Activated T-helper 2 cell treated with anti-CD3 and anti-CD28 coated beads, Interferon-gamma antibody, Interleukin-2, Interleukin-4, amounts not matched to agents 10 μg/mL and 5 μg/mL and 100 μg/mL, durations not matched to agents 14 hours and 24 hours and 36 hours (primary cell): ENCODE results near the gene PLPP4. TPM values are rescaled to one million over a fixed set of nuclear protein-coding genes. Genes with fewer than 3 reads are reported as not detected.

Experiments
- DNase-seq: peaks from one replicate; pipeline ENCODE4 v3.0.0; 2021; ENCODE audit warnings: low spot score
- H3K27ac Mint-ChIP-seq: one replicate; pipeline ENCODE4 v1.8.0; 2021; ENCODE audit warnings: mixed read lengths
- H3K27me3 Mint-ChIP-seq: one replicate; pipeline ENCODE4 v1.8.0; 2021; ENCODE audit warnings: low read depth, mixed read lengths
- H3K36me3 Mint-ChIP-seq: one replicate; pipeline ENCODE4 v1.8.0; 2021; ENCODE audit warnings: low read depth, mixed read lengths
- H3K4me1 Mint-ChIP-seq: one replicate; pipeline ENCODE4 v1.8.0; 2021; ENCODE audit warnings: low read depth, mixed read lengths
- H3K4me3 Mint-ChIP-seq: one replicate; pipeline ENCODE4 v1.8.0; 2021; ENCODE audit warnings: low read depth, mild to moderate bottlenecking, moderate library complexity, mixed read lengths
- H3K9me3 Mint-ChIP-seq: one replicate; pipeline ENCODE4 v1.8.0; 2021; ENCODE audit warnings: mixed read lengths
- intact Hi-C: fragments of 100-400 bp; cut with micrococcal nuclease; formaldehyde crosslinking; loops from one replicate; pipeline ENCODE4 v1.15.1; 2023
- total RNA-seq: library from RNA; stranded (reverse); gene quantifications from 2 replicates; pipeline ENCODE4 v1.2.3, GENCODE V29; 2022

PLPP4 gene
- total RNA-seq, 1 donor from 2014 or later, result not detected

DNA sequence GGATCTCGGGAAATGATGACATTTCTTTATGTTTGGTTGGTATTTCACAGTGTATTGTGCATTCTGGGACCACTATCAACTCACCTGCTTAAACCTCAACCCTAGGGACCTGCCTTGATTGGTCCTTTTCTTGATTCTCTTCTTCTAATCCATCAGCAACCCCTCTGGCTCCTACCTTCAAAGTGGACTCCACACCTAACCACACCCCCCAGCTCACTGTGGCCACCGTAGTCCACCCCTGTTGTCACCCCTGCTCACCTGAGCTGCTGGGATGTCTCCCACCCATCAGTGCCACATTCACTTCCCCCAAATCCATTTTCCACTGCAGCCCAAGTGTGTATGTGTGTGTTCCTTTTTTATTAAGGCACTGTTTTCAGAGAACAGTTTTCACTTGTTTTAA, 145.0 kb downstream of the PLPP4 start:
- intact Hi-C loops, result no loop called here
- Mint-ChIP-seq H3K4me3 (no peak overlapping the region), H3K27me3 (no peaks in the 10 kb centered on the region), H3K27ac (no peak overlapping the region), H3K9me3 (no peaks in the 10 kb centered on the region), H3K36me3 (no peaks in the 10 kb centered on the region), H3K4me1 (no peaks in the 10 kb centered on the region)
- no peak for DNase-seq

- H3K9me3 Mint-ChIP-seq, result no peaks in the 10 kb centered on the region
- H3K4me1 Mint-ChIP-seq, result no peaks in the 10 kb centered on the region
- no peaks in the 10 kb centered on the region for H3K27me3 Mint-ChIP-seq
- no peaks in the 10 kb centered on the region for H3K36me3 Mint-ChIP-seq
- intact Hi-C loops, result no loop called here
- no peak overlapping the region for H3K4me3 Mint-ChIP-seq
- no peak for DNase-seq
- H3K27ac Mint-ChIP-seq, result no peak overlapping the region
Observed at GRCh38 chr10:120605410-120605809, 148.4 kb downstream of the PLPP4 start.

- no peaks in the 10 kb centered on the region for H3K27me3 Mint-ChIP-seq
- intact Hi-C loops, result no loop called here
- no peak for DNase-seq
- no peaks in the 10 kb centered on the region for H3K36me3 Mint-ChIP-seq
- H3K9me3 Mint-ChIP-seq, result no peaks in the 10 kb centered on the region
- H3K4me1 Mint-ChIP-seq, result no peaks in the 10 kb centered on the region
- H3K4me3 Mint-ChIP-seq, result no peak overlapping the region
- H3K27ac Mint-ChIP-seq, result no peak overlapping the region
Observed at GRCh38 chr10:120606051-120606764, 149.2 kb downstream of the PLPP4 start.

- no peak overlapping the region for H3K4me3 Mint-ChIP-seq
- DNase-seq, result no peak
- no peaks in the 10 kb centered on the region for H3K9me3 Mint-ChIP-seq
- no peaks in the 10 kb centered on the region for H3K27me3 Mint-ChIP-seq
- no peaks in the 10 kb centered on the region for H3K36me3 Mint-ChIP-seq
- intact Hi-C loops, result no loop called here
- no peak overlapping the region for H3K27ac Mint-ChIP-seq
- no peaks in the 10 kb centered on the region for H3K4me1 Mint-ChIP-seq
Observed at GRCh38 chr10:120607016-120607709, 150.1 kb downstream of the PLPP4 start.

GRCh38 chr10:120607710-120608703, 151.0 kb downstream of the PLPP4 start:
- H3K36me3 Mint-ChIP-seq, result no peaks in the 10 kb centered on the region
- no peak for DNase-seq
- intact Hi-C loops, result no loop called here
- H3K9me3 Mint-ChIP-seq, result no peaks in the 10 kb centered on the region
- no peak overlapping the region for H3K27ac Mint-ChIP-seq
- no peak overlapping the region for H3K4me3 Mint-ChIP-seq
- no peaks in the 10 kb centered on the region for H3K27me3 Mint-ChIP-seq
- H3K4me1 Mint-ChIP-seq, result no peaks in the 10 kb centered on the region

- intact Hi-C loops, result no loop called here
- H3K4me3 Mint-ChIP-seq, result no peak overlapping the region
- H3K27ac Mint-ChIP-seq, result no peak overlapping the region
- H3K27me3 Mint-ChIP-seq, result no peaks in the 10 kb centered on the region
- DNase-seq, result no peak
- H3K9me3 Mint-ChIP-seq, result no peaks in the 10 kb centered on the region
- no peaks in the 10 kb centered on the region for H3K36me3 Mint-ChIP-seq
- H3K4me1 Mint-ChIP-seq, result no peaks in the 10 kb centered on the region
Observed at GRCh38 chr10:120609006-120609405, 152.0 kb downstream of the PLPP4 start.

- no peaks in the 10 kb centered on the region for H3K27me3 Mint-ChIP-seq
- no peak for DNase-seq
- H3K4me1 Mint-ChIP-seq, result no peaks in the 10 kb centered on the region
- no peak overlapping the region for H3K4me3 Mint-ChIP-seq
- no peaks in the 10 kb centered on the region for H3K36me3 Mint-ChIP-seq
- H3K9me3 Mint-ChIP-seq, result peaks cover 6% of the 10 kb centered on the region
- no peak overlapping the region for H3K27ac Mint-ChIP-seq
- intact Hi-C loops, result no loop called here
Observed at GRCh38 chr10:120610791-120611190, 153.8 kb downstream of the PLPP4 start.

DNA sequence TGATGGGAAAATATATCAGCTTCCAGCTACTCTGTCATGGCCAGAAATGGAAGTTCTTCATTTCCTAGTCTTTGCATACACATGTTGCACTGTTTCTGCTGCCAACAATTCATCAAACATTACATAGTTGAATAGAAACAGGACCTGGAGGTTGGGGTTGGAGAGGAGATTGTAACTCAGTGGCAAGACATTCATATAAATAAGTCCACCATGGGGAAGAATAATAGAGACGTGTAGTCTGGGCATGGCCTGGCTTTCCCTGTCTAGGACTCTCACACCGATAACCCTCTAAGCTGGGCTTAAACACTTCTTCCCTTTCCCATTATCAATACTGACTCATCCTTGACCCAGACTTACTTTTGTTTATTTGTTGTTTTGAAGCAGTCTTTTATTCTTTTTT, 155.7 kb downstream of the PLPP4 start:
- Mint-ChIP-seq H3K9me3 (peaks cover 18% of the 10 kb centered on the region), H3K4me3 (no peak overlapping the region), H3K27ac (no peak overlapping the region), H3K36me3 (no peaks in the 10 kb centered on the region), H3K4me1 (no peaks in the 10 kb centered on the region), H3K27me3 (no peaks in the 10 kb centered on the region)
- intact Hi-C loops, result no loop called here
- no peak for DNase-seq

- Mint-ChIP-seq H3K36me3 (no peaks in the 10 kb centered on the region), H3K27ac (no peak overlapping the region), H3K4me1 (no peaks in the 10 kb centered on the region), H3K27me3 (no peaks in the 10 kb centered on the region), H3K4me3 (no peak overlapping the region), H3K9me3 (peaks cover 19% of the 10 kb centered on the region)
- intact Hi-C loops, result no loop called here
- no peak for DNase-seq
Observed at GRCh38 chr10:120613180-120613579, 156.2 kb downstream of the PLPP4 start.

DNA sequence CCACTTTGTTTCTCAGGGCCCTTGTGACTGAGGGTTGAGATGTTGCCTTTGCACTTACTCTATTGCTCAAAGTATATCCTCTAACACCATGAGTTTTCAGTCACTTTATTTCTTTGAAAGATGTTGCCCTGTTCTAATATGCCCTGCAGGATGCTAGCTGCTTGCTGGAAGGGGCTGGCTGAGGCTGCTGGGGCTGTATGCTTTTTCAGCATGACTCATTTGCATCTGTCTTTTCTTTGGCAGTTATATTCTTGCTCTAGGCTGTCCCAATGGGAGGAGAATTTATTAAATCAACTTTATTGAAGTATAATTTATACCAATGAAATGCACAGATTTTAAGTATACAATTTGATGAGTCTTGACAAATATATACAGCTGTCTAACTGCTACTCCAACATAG, 157.7 kb downstream of the PLPP4 start:
- Mint-ChIP-seq H3K4me3 (no peak overlapping the region), H3K4me1 (no peaks in the 10 kb centered on the region), H3K36me3 (no peaks in the 10 kb centered on the region), H3K9me3 (peaks cover 19% of the 10 kb centered on the region), H3K27me3 (no peaks in the 10 kb centered on the region), H3K27ac (no peak overlapping the region)
- DNase-seq, result no peak
- intact Hi-C loops, result no loop called here

DNA sequence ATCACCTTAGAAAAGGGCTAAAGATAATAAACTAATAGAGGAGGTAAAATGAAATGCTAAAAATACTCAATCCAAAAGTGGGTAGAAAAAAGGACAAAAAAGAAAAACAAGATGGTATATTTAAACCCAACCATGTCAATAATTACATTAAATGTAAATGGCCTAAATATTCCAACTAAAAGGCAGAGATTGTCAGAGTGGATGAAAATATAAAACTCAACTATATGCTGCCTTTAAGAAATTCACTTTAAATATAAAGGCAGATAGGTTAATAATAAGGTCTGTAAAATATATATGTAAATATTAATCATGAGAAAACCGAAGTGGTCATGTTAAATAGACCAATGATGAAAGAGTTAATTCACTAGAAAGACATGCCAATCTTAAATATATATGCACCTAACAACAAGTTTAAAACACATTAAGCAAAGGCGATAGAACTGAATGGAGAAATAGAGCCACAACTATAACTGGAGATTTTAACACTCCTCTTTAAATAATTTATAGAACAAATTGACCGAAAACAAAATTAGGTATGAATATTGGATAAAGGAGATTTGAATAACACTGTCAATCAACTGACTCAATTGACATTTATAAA, 159.4 kb downstream of the PLPP4 start:
- Mint-ChIP-seq H3K4me3 (no peak overlapping the region), H3K9me3 (peaks cover 19% of the 10 kb centered on the region), H3K27ac (no peak overlapping the region), H3K4me1 (no peaks in the 10 kb centered on the region), H3K27me3 (no peaks in the 10 kb centered on the region), H3K36me3 (no peaks in the 10 kb centered on the region)
- DNase-seq, result no peak
- intact Hi-C loops, result no loop called here

DNA sequence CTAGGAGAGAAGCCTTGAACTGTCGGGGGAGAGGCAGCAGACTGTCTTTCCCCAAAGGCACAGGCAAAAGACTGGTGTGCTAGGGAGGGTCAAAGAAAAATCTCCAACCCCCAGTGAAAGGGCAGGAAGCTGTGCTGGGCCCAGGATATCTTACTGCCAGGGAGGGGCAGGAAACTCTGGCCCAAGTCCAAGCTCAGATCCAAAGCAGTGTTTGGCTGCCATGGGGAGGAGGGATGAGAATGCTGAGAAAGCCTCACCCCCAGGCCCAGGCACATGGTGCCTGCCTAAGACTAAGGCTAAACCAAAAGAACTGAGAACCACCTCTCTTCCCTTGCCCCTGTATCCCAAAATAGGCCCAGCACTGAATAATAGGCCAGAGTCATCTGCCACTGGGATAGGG, 171.2 kb downstream of the PLPP4 start:
- H3K27ac Mint-ChIP-seq, result no peak overlapping the region
- no peaks in the 10 kb centered on the region for H3K4me1 Mint-ChIP-seq
- no peaks in the 10 kb centered on the region for H3K36me3 Mint-ChIP-seq
- no peaks in the 10 kb centered on the region for H3K27me3 Mint-ChIP-seq
- intact Hi-C loops, result no loop called here
- DNase-seq, result no peak
- no peak overlapping the region for H3K4me3 Mint-ChIP-seq
- no peaks in the 10 kb centered on the region for H3K9me3 Mint-ChIP-seq
